H1 (cell line): ENCODE measurements around the gene CACFD1. TPM values are rescaled to one million over a fixed set of nuclear protein-coding genes. Genes with fewer than 3 reads are reported as not detected.

Source experiments
- CTCF ChIA-PET: fragments of 300-600 bp; sonication (Branson Sonifier 250); formaldehyde crosslinking; loops from one replicate; lab custom pipeline; 2021; ENCODE audit not compliant: partially characterized antibody; lab: Charles Lee
- POLR2A ChIA-PET: fragments of 300-600 bp; sonication (Branson Sonifier 250); formaldehyde crosslinking; loops from one replicate; lab custom pipeline; 2021; ENCODE audit warnings: inconsistent platforms; ENCODE audit not compliant: partially characterized antibody; lab: Charles Lee
- DNase-seq, 2 experiments: peaks; one replicate each; pipeline versions ENCODE4 v3.0.0 to v3.0.0-alpha.2; 2010 to 2022; ENCODE audit warnings: low spot score in 2 of 2, low read depth in 1 of 2, mixed read lengths in 1 of 2
- FAIRE-seq: peaks from 2 replicates; lab custom pipeline; 2011; peaks lifted over from hg19 to GRCh38; lab: Jason Lieb, UNC
- H2AFZ ChIP-seq: 2 replicates; pipeline ENCODE4 v1.8.1; 2012; ENCODE audit warnings: low read length, inconsistent platforms
- H2AK5ac ChIP-seq: 2 replicates; pipeline ENCODE4 v1.6.1; 2013; ENCODE audit warnings: low read depth, low read length
- H2BK120ac ChIP-seq: replicated peaks from 2 replicates; pipeline ENCODE3; 2013; ENCODE audit warnings: low read depth, low read length, inconsistent platforms
- H2BK12ac ChIP-seq: 2 replicates; pipeline ENCODE4 v1.6.1; 2013; ENCODE audit warnings: low read depth, low read length
- H2BK15ac ChIP-seq: 2 replicates; pipeline ENCODE4 v1.6.1; 2013; ENCODE audit warnings: low read length
- H2BK20ac ChIP-seq: 2 replicates; pipeline ENCODE4 v1.6.1; 2013; ENCODE audit warnings: low read length
- H2BK5ac ChIP-seq: 2 replicates; pipeline ENCODE4 v1.6.1; 2013; ENCODE audit warnings: low read depth, low read length
- H3K14ac ChIP-seq: 2 replicates; pipeline ENCODE4 v1.6.1; 2013; ENCODE audit warnings: inconsistent platforms; ENCODE audit not compliant: insufficient read length
- H3K18ac ChIP-seq: 2 replicates; pipeline ENCODE4 v1.6.1; 2013; ENCODE audit warnings: low read length; ENCODE audit errors: extremely low read depth
- H3K23ac ChIP-seq: 2 replicates; pipeline ENCODE4 v1.6.1; 2013; ENCODE audit warnings: inconsistent platforms; ENCODE audit not compliant: insufficient read length
- H3K23me2 ChIP-seq: 2 replicates; pipeline ENCODE4 v1.6.1; 2013; ENCODE audit warnings: low read depth, low read length
- H3K27ac ChIP-seq: 2 replicates; pipeline ENCODE4 v1.6.1; 2011; ENCODE audit warnings: low read depth, low read length, inconsistent platforms
- H3K27me3 ChIP-seq, 4 experiments: replicated peaks in 1 of 4; 1 replicate in 1 of 4; 2 replicates in 3 of 4; pipeline versions ENCODE4 v1.6.1 to v1.8.1; 2011 to 2013; ENCODE audit warnings: low read length in 3 of 4, mild to moderate bottlenecking in 3 of 4, inconsistent platforms in 2 of 4, mixed read lengths in 2 of 4, moderate library complexity in 1 of 4; ENCODE audit not compliant: control insufficient read depth in 3 of 4, insufficient read depth in 3 of 4; ENCODE audit errors: extremely low read depth in 1 of 4
- H3K36me3 ChIP-seq, 4 experiments: 2 replicates each; pipeline versions ENCODE4 v1.6.1 to v1.8.1; 2011 to 2013; ENCODE audit warnings: mild to moderate bottlenecking in 4 of 4, low read length in 3 of 4, moderate library complexity in 2 of 4, control low read depth in 1 of 4, inconsistent platforms in 1 of 4; ENCODE audit not compliant: insufficient read depth in 4 of 4, control insufficient read depth in 2 of 4
- H3K4ac ChIP-seq: replicated peaks from 2 replicates; pipeline ENCODE3; 2013; ENCODE audit warnings: low read length, low read depth, mixed read lengths, inconsistent platforms; ENCODE audit not compliant: insufficient read length
- H3K4me1 ChIP-seq, 4 experiments: replicated peaks in 1 of 4; 1 replicate in 1 of 4; 2 replicates in 3 of 4; pipeline versions ENCODE4 v1.6.1 to v1.8.1; 2011 to 2013; ENCODE audit warnings: low read length in 3 of 4, inconsistent platforms in 2 of 4, mixed read lengths in 1 of 4; ENCODE audit not compliant: insufficient read depth in 4 of 4, control insufficient read depth in 3 of 4
- H3K4me2 ChIP-seq, 2 experiments: 2 replicates each; pipeline versions ENCODE4 v1.6.1 to v1.8.1; 2011 to 2013; ENCODE audit warnings: low read depth in 2 of 2, low read length in 2 of 2, control low read depth in 1 of 2, inconsistent platforms in 1 of 2, mild to moderate bottlenecking in 1 of 2; ENCODE audit not compliant: insufficient read depth in 1 of 2
- H3K4me3 ChIP-seq, 4 experiments: fragments of 200-600, 300-600 bp in 1 of 4; sonication (generic), shearing (Covaris generic), sonication (Bioruptor Twin) in 1 of 4; 2 replicates each; pipeline versions ENCODE4 v1.5.1 to v1.8.1; 2011 to 2016; ENCODE audit warnings: low read length in 4 of 4, low read depth in 3 of 4, control low read depth in 2 of 4, inconsistent platforms in 2 of 4, mild to moderate bottlenecking in 2 of 4, mixed read lengths in 1 of 4, moderate library complexity in 1 of 4; ENCODE audit not compliant: insufficient read depth in 2 of 4; ENCODE audit errors: extremely low read depth in 1 of 4
- H3K56ac ChIP-seq: replicated peaks from 2 replicates; pipeline ENCODE3; 2013; ENCODE audit warnings: low read depth, mild to moderate bottlenecking, mixed read lengths, low read length, inconsistent platforms; ENCODE audit not compliant: insufficient read length
- H3K79me1 ChIP-seq: 2 replicates; pipeline ENCODE4 v1.6.1; 2013; ENCODE audit warnings: low read depth, low read length, control low read depth
- H3K79me2 ChIP-seq, 2 experiments: 2 replicates each; pipeline versions ENCODE4 v1.6.1 to v1.8.1; 2012 to 2013; ENCODE audit warnings: low read length in 2 of 2, mild to moderate bottlenecking in 2 of 2, inconsistent platforms in 1 of 2; ENCODE audit not compliant: insufficient read depth in 2 of 2, control insufficient read depth in 1 of 2
- H3K9ac ChIP-seq, 4 experiments: replicated peaks in 1 of 4; 1 replicate in 1 of 4; 2 replicates in 3 of 4; pipeline versions ENCODE4 v1.6.1 to v1.8.1; 2011 to 2013; ENCODE audit warnings: low read depth in 3 of 4, low read length in 3 of 4, control low read depth in 2 of 4, mild to moderate bottlenecking in 2 of 4, moderate library complexity in 2 of 4, inconsistent platforms in 1 of 4; ENCODE audit errors: extremely low read depth in 1 of 4
- H3K9me3 ChIP-seq, 2 experiments: 2 replicates each; pipeline versions ENCODE4 v1.6.1 to v1.8.1; 2012 to 2013; ENCODE audit warnings: mild to moderate bottlenecking in 2 of 2, moderate library complexity in 2 of 2, control low read depth in 1 of 2, inconsistent platforms in 1 of 2, low read depth in 1 of 2, low read length in 1 of 2, mixed read lengths in 1 of 2; ENCODE audit not compliant: insufficient read depth in 2 of 2
- H4K20me1 ChIP-seq, 2 experiments: replicated peaks in 1 of 2; 2 replicates each; pipeline versions ENCODE3 to v1.8.1; 2011 to 2013; ENCODE audit warnings: inconsistent platforms in 2 of 2, low read length in 2 of 2, mild to moderate bottlenecking in 1 of 2; ENCODE audit not compliant: insufficient read depth in 2 of 2, control insufficient read depth in 1 of 2
- H4K5ac ChIP-seq: 2 replicates; pipeline ENCODE4 v1.6.1; 2013; ENCODE audit warnings: low read length, low read depth, mixed read lengths, inconsistent platforms; ENCODE audit not compliant: insufficient read length
- H4K8ac ChIP-seq: 2 replicates; pipeline ENCODE4 v1.8.0; 2013; ENCODE audit warnings: mild to moderate bottlenecking, moderate library complexity, low read length, inconsistent platforms; ENCODE audit not compliant: insufficient read depth; ENCODE audit errors: extremely low read depth
- H4K91ac ChIP-seq: replicated peaks from 2 replicates; pipeline ENCODE3; 2013; ENCODE audit warnings: low read length, mixed read lengths, inconsistent platforms; ENCODE audit not compliant: insufficient read length
- CBX8 ChIP-seq: fragments of 300-800, 300-1000 bp; sonication (generic); IDR thresholded peaks from 2 replicates; pipeline ENCODE4 v1.7.1; 2016; ENCODE audit warnings: low read depth, low read length, borderline replicate concordance
- KDM5A ChIP-seq: fragments of 200-600 bp; IDR thresholded peaks from 2 replicates; pipeline ENCODE4 v1.7.1; 2012; ENCODE audit warnings: mild to moderate bottlenecking, low read length, inconsistent platforms, mixed read lengths
- PHF8 ChIP-seq: fragments of 200-600 bp; sonication (generic); conservative IDR thresholded peaks from 2 replicates; pipeline ENCODE4 v1.7.1; 2012; ENCODE audit warnings: low read depth, mild to moderate bottlenecking, inconsistent platforms, low read length, moderate library complexity
- POLR2AphosphoS5 ChIP-seq: IDR thresholded peaks from 2 replicates; pipeline ENCODE4 v1.6.1; 2011; ENCODE audit warnings: low read depth, low read length
- TEAD4 ChIP-seq: IDR thresholded peaks from 2 replicates; pipeline ENCODE4 v1.6.1; 2012; ENCODE audit warnings: low read depth, low read length, inconsistent platforms, mixed read lengths
- WGBS, 2 experiments: shearing (Covaris generic) in 1 of 2; methylation state at CpG; one replicate each; pipeline versions ENCODE4 v1.1.6 to v1.1.7; 2013 to 2015; ENCODE audit warnings: low lambda C conversion rate in 2 of 2, mixed read lengths in 2 of 2, inconsistent platforms in 1 of 2, low coverage in 1 of 2, missing lambda C conversion rate in 1 of 2; ENCODE audit not compliant: insufficient replicate concordance in 2 of 2, insufficient coverage in 1 of 2, insufficient read length in 1 of 2; ENCODE audit errors: extremely low coverage in 1 of 2, missing lambda C conversion rate in 1 of 2; 5-methylcytosine and 5-hydroxymethylcytosine counted together
- polyA plus RNA-seq, 7 experiments: library from polyadenylated mRNA; depleted of rRNA in 3 of 7; stranded (reverse) in 5 of 7; unstranded in 2 of 7; fragments of >200 nt in 5 of 7; fragments of 200-250 nt in 2 of 7; gene quantifications; 1 replicate in 5 of 7; 2 replicates in 1 of 7; 4 replicates in 1 of 7; pipeline versions ENCODE4 v1.2.1 to v1.2.3, GENCODE V29; 2011 to 2013; ENCODE audit warnings: missing spikeins in 2 of 7, mixed read lengths in 2 of 7
- total RNA-seq: library from RNA; stranded (reverse); fragmentation: NEBNext Ultra II Directional; extraction: Animal tissue kit (Norgen Biotek cat#: 25700); gene quantifications from 2 replicates; pipeline ENCODE4 v1.2.1, GENCODE V29; 2021

Gene CACFD1
- total and polyA plus RNA-seq, 2 of the 8 experiments (the other 6 are each of a cell fraction or from before 2014, with no cell fraction given): 13.4 to 15.5 TPM

GRCh38 chr9:133420392-133420827 lies 39.4 kb upstream of the CACFD1 start:
- no peaks in the 10 kb centered on the region for H3K9me3 ChIP-seq
- peak overlapping the region; percentile 21 for H2BK120ac ChIP-seq
- no peak overlapping the region for H3K14ac ChIP-seq
- TF ChIP-seq KDM5A: no peak
- no peak for TF ChIP-seq CBX8
- no peak for TF ChIP-seq PHF8
- 0 out of 2 replicates have a peak, but pooled peaks have one; percentile 26 for TF ChIP-seq TEAD4
- TF ChIP-seq POLR2AphosphoS5: no peak
- no peaks in the 10 kb centered on the region; a peak in 1 of 7 replicates for H3K27me3 ChIP-seq
- no peak overlapping the region for H3K27ac ChIP-seq
- H2BK15ac ChIP-seq: no peak overlapping the region
- 86% methylated on average over 5 of the region's 5 CpGs; no CpG with 5 or more reads in 1 of the 2 experiments for WGBS, 2 experiments
- no peak overlapping the region for H3K4ac ChIP-seq
- H3K18ac ChIP-seq: no peak overlapping the region
- H3K36me3 ChIP-seq: peaks cover 0 to 6% (median 0%) of the 10 kb centered on the region in 4 experiments; a peak in 2 of 8 replicates
- H2AFZ ChIP-seq: no peak overlapping the region
- no peak overlapping the region for H3K9ac ChIP-seq
- FAIRE-seq: no peak
- POLR2A ChIA-PET: no interaction called here
- H2AK5ac ChIP-seq: peak overlapping the region; percentile 95; the same call in 1 of the 2 replicates
- H4K20me1 ChIP-seq: peaks cover 0 to 5% of the 10 kb centered on the region in 2 experiments
- DNase-seq: no peak
- H4K8ac ChIP-seq: no peak overlapping the region
- H3K23ac ChIP-seq: no peak overlapping the region
- H3K56ac ChIP-seq: no peak overlapping the region
- H2BK5ac ChIP-seq: no peak overlapping the region
- H4K5ac ChIP-seq: no peak overlapping the region
- H3K4me3 ChIP-seq: no peak overlapping the region
- H2BK12ac ChIP-seq: 0 out of 2 replicates have a peak overlapping the region, but pooled peaks have one; percentile 50
- H3K79me1 ChIP-seq: peaks cover 11% of the 10 kb centered on the region
- peaks cover 0 to 20% (median 5%) of the 10 kb centered on the region in 4 experiments; a peak in 4 of 7 replicates for H3K4me1 ChIP-seq
- peaks cover 4% of the 10 kb centered on the region for H3K23me2 ChIP-seq
- H4K91ac ChIP-seq: no peak overlapping the region
- peaks cover 0 to 22% of the 10 kb centered on the region in 2 experiments; a peak in 2 of 4 replicates for H3K79me2 ChIP-seq
- CTCF ChIA-PET: interaction anchor here (1.2 to 3.7 kb wide), 5 partner anchors 11 to 61 kb away, joined by 3 to 16 read pairs (median 4); no protein-coding TSS in a partner anchor
- no peak overlapping the region; a peak in 1 of 4 replicates for H3K4me2 ChIP-seq
- H2BK20ac ChIP-seq: no peak overlapping the region
